PC-9 (cell line): Measurements from ENCODE around the gene EIF4A3.

ENCODE experiments used
- EZH2 ChIP-seq: fragments of 200-600 bp; sonication (generic); IDR thresholded peaks from 2 replicates; pipeline ENCODE4 v1.8.0; 2017; ENCODE audit warnings: antibody characterized with exemption, low read depth
- TF ChIP-seq, protein P1 (sequence below): fragments of 200-600 bp; sonication (generic); conservative IDR thresholded peaks from 2 replicates; pipeline ENCODE4 v1.6.1; 2017; ENCODE audit warnings: mixed run types, antibody characterized with exemption, mild to moderate bottlenecking, moderate library complexity

DNA sequence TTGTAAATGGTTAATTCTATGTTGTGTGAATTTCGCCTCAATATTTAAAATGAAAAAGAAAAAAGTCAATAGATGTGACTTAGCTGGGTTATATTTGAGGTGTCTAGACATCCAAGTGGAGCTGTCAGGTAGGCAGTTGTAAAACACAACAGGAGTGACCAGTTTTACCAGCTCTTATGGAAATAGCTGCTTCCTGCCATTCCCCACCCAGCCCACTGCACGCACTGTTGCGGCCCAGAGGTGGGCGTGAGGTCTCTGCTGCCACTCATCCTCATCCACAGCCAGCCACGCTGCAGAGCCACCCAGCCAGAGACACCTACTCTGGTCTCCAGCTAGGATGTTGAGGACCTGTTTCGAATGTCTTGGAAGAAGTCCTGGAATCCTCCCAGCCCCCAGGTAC, 19.5 kb upstream of the EIF4A3 start:
- TF ChIP-seq, protein P1, sequence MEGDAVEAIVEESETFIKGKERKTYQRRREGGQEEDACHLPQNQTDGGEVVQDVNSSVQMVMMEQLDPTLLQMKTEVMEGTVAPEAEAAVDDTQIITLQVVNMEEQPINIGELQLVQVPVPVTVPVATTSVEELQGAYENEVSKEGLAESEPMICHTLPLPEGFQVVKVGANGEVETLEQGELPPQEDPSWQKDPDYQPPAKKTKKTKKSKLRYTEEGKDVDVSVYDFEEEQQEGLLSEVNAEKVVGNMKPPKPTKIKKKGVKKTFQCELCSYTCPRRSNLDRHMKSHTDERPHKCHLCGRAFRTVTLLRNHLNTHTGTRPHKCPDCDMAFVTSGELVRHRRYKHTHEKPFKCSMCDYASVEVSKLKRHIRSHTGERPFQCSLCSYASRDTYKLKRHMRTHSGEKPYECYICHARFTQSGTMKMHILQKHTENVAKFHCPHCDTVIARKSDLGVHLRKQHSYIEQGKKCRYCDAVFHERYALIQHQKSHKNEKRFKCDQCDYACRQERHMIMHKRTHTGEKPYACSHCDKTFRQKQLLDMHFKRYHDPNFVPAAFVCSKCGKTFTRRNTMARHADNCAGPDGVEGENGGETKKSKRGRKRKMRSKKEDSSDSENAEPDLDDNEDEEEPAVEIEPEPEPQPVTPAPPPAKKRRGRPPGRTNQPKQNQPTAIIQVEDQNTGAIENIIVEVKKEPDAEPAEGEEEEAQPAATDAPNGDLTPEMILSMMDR: no peak
- no peak for TF ChIP-seq EZH2
